ENCODE measurements around the gene NINL.
"Not testable (repeated sequence)": the region's sequence is repeated elsewhere in the genome, so short reads cannot be mapped to it uniquely, and the experiment has no call there.

Gene NINL

DNA sequence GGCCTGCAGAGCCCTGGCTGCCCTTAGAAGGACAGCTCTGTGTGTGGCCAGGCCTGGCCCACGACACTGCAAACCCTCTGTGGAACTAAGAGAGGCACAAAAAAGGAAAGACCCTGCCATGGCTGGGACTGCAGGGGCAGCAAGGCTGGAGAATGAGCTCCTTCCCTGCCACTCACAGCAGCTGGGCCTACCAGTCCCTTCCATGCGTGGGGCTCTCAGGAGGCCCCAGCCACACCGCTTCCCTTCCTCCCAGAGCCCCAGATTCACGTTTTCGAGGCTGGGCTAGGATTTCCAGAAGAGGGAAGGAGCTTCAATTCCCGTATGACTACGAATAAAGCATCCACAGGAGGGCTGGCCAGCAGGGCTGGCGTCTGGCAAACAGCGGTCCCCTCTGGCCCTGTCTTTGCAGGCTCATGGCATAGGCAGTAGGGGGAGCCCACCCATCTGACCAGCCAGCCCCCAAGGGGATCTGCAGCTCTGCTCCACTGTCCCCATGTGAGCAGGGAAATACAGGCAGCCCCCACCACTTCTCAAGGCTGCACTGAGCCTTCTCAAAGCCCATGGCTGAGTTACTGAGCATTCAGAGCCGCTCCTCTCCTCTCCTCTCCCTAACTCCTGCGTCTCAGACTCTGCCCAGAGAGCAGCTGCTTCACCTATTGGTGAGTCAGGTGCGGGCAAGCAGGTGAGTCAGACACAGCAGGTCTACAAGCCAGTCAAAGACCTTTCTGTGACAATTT lies 53.1 kb downstream of the NINL start:
- DNase-seq, result no peak

DNA sequence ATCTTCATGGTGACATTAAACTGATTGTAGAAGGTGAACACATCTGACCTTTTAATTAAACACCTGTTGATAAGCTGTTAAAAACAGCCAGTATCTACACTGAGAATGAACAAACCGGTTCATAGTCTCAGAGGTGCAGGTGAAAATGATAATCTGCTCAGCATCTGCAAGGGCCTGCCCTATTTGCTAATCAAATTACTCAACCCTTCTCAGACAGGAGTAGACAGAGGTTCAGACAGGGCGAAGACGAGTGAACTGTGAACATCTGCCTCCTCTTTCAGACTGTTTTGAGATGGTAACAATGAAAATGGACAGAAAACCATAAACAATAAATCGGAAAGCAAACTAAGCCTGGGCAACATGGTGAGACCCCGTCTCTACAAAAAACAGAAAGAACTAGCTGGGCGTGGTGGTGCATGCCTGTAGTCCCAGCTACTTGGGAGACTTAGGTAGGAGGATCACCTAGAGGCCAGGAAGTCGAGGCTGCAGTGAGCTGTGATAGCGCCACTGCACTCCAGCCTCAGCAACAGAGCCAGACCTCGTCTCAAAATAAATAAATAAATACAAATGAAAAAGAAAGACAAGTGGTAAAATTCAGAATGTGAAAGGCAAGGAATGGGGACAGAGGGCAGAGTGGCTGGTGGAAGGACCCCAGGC lies 55.9 kb downstream of the NINL start:
- DNase-seq, result no peak

DNA sequence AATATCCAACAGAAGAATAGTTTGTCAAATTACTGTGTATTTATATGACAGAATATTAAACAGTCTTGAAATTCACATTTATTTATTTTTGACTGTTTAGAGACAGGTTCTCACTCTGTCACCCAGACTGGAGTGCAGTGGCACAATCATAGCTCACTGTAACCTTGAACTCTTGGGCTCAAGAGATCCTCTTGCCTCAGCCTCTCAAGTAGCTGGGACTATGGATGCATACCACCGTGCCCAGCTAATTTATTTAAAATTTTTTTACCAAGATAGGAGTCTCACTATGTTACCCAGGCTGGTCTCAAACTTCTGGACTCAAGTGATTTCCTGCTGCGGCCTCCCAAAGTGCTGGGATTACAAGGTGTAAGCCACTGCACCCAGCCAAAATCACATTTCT lies 57.4 kb downstream of the NINL start:
- no peak for DNase-seq

DNA sequence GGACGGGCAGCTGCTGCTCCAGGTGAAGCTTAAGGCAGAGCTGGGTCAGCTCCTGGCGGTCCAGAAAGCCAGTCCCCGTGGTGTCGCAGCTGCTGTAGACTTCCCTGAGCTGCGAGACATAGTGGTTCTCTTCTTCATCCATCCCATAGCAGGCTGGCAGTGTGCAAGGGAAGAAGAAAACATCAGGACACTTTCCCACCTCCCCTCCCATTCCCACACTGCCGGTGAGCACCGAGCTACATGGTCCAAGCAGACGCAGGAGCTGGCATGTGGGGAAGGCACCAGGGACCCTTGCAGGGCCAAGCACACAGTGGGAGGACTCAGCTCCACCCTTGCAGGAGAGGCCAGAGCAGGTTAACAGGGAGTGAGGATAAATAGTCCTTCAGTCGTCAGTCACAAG lies 58.9 kb downstream of the NINL start:
- DNase-seq, result no peak

DNA sequence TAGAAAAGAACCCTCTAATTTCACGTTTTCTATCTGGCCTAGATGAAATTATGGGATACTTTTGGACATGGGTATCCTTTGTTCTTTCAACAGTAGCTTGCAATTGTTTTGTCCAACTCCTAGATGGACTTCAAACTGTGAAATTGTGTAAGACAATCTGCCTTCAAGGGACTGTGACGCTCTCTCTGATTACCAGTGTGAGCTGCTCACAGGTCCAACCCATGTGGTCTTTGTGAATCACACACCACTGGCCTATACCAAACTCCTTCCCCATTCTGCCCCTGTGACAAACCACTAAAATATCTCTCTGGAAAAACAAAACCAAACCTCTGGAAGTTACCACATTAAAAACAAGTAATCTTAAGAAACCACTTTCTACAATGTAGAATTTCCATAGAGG lies 59.5 kb downstream of the NINL start:
- DNase-seq, result no peak

DNA sequence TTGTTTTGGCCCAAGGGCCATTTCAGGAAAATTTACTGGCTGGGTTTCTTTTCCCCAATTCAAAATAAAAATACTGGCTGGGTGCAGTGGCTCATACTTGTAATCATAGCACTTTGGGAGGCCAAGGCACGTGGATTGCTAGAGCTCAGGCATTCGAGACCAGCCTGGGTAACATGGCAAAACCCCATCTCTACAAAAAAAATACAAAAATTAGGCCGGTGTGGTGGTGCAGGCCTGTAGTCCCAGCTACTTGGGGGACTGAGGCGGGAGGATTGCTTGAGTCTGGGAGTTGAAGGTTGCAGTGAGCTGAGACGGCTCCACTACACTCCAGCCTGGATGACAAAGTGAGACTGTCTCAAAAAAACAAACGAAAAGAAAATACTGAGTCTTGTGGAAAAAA lies 60.0 kb downstream of the NINL start:
- no peak for DNase-seq

DNA sequence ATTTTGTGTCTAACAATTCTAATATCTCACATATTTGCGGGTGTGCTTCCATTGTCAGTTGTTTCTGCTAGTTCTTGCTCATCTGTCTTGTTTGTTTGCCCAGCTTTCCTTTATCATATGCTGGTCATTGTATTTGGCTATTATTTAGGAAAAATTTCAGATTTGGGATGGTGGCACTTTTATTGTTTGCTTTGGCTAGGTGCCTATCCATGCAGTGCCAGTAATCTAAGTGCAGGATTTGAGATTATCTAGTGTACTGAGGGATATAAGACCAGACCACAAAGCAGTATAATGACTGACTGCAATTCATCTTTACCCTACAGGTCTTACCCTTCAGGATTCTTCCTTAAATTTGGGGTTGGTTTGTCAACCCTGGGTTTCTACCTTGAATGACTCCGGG lies 63.9 kb downstream of the NINL start:
- no peak for DNase-seq

DNA sequence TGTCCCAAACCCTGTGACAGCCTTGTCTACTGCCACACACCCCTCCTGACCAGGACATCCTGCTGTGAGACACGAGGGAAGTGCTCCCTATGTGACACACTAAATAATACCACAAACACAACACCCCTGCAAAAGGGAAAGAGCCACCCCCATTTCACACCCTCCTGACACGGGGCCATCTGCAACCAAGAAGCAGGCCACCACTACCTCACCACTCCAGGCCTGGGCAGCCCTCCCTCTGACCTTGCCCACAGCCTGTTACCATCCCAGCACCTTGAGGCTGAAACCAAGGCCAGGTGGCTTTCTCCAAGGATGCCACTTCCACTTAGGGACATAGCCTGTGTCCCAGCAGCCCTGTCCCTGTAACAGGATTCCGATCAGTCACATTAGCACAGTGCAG lies 68.2 kb downstream of the NINL start:
- no peak for DNase-seq

DNA sequence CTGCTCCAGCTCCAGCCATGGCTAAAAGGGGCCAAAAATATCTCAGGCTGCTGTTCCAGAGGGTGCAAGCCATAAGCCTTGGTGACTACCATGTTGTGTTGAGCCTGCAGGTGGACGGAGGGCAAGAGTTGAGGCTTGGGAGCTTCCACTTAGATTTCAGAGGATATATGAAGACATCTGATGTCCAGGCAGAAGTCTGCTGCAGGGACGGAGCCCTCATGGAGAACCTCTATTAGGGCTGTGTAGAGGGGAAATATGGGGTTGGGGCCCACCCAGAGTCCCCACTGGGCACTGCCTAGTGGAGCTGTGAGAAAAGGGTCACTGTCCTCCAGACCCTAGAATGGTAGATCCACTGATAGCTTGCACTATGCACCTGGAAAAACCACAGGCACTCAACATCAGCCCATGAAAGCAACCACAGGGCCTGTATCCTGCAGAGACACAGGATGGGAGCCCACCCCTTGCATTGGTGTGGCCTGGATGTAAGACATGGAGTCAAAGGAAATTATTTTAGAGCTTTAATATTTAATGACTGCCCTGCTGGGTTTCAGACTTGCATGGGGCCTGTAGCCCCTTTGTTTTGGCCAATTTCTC lies 70.5 kb downstream of the NINL start:
- DNase-seq, result no peak

DNA sequence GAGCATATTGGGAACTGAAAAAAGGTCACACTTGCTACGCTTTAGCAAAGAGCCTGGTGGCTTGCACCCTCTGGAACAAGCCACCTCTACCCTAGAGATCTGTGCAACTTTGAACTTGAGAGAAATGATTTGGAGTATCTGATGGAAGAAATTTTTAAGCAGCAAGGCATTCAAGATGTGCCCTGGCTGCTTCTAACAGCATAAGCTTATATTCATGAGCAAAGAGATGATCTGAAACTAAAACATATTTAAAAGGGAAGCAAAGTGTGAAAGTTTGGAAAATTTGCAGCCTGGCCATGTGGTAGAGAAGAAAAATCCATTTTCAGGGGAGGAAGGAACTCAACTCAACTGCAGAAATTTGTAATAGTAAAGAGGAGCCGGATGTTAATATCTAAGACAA lies 71.1 kb downstream of the NINL start:
- no peak for DNase-seq

DNA sequence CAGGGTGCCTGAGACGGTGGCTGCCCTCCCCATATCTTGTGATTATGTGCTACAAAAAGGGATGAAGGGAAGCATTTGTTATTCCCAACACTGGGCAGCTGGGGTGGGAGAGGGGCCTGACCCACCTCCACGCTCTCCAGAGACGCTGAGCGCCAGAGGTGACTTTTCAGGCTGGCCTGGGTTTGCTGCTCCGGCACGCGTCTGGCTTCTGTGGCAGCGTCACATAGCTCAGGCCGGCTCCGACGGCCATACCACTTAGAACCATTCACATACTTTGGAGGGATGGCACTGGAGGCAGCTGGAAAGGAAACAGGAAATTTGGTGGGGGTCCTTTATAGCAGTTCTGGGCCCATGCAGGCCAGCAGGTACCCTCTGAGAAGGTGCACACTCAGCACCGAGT lies 72.6 kb downstream of the NINL start:
- no peak for DNase-seq

DNA sequence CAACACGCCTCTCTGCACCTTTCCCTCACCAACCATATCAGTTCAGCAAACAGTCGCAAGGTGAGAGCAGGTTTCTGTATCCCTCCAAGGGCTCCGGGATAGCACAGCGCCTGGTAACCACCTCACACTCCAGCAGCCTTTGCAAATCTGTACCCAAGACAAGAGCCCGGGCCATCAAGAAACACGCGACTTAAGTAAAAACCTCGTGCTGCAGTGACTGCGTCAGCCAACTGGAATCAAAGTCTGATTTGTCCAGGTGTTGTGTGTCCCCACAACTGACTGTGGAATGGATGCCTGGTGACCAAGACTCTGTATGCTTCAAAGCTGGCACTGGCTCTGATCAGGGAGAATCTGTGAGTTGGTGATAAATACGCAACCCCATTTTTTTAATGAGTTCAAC lies 74.1 kb downstream of the NINL start:
- DNase-seq, result no peak

DNA sequence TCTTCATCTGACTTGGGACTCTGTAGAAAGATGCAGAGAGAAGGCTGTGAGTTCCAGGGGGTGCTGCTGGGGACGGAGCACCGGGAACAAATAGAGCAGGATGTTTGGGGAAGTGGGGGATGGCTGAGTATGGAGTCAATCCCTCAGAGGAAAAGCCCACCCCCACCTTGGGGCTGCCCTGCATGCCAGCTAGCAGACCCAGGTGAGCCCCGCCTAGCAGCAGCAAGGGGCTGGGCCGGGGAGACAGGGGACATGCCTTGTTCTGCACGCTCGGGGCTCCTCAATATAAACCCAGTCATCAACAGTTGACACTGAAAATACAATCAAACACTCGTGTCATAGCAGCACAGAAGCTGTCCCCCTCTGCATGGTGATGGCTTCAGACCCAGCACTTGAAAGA lies 74.6 kb downstream of the NINL start:
- DNase-seq, result no peak

DNA sequence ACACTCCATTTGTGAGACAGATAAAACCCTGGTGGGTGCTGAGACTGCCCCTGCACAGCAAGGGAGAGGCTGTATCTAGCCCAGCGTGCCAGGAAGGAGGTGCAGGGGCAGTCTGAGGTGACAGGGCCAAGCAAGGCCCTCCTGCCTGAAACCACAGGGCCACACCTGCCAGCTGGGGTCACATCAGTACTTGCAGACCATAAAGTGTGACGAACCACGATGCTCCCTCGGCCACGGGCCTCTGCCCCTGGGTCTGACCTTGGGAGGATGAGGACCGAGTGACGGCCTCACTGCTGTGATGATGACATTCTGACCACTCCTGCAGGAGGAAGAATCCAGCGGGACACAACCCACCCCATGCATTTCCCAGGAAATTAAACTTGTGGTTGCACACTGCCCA lies 75.1 kb downstream of the NINL start:
- DNase-seq, result no peak

DNA sequence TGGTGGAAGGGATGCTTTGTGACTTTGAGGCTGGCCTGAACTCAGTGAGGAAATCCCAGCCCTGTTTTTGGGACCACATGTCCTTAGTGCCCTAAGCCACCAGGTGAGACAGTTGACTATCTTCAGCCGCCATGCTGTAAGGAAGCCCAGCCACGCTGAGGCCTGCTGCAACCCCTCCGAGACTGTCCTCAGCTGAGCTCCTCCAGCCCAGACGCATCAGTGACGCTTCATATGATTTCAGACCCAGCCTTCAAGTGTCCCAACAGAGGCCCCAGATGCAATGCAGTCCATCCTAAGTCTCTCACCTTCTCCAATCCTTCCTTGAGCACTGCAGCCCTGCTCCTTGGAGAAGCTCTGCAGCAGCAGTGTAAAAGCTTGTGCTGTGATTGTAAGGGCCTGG lies 76.2 kb downstream of the NINL start:
- DNase-seq, result no peak

DNA sequence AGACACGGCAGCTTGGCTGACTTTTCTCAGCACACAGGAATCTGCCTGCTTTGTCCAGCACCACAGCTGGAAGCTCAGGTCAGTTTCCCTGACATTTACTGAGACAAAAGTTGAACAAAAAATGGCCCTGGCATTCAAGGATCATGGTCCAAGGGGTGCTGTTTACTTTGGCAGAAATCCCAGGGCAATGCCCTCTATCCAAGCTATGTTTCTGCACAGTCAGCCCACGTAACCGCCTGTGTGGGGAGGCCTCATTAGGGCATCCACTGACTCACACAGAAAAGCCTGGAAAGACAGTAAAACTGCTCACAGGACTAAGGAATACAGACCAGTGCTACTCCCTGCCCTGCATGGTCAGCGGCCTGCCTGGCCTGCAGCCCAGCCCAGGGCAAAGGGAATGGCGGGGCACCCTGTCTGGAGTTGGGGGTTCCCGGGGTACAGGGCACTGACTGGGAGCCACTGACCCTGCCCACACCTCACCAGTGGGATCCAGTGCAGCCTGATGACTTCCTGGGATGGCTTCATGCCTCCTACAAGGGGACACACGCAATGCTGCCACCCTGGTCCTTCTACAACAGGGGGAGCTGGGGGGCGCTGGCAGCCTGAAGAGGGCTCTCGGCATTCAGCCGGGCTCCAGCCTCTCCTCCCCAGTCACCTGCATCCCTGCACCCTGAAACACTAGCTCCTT lies 77.1 kb downstream of the NINL start:
- no peak for DNase-seq

DNA sequence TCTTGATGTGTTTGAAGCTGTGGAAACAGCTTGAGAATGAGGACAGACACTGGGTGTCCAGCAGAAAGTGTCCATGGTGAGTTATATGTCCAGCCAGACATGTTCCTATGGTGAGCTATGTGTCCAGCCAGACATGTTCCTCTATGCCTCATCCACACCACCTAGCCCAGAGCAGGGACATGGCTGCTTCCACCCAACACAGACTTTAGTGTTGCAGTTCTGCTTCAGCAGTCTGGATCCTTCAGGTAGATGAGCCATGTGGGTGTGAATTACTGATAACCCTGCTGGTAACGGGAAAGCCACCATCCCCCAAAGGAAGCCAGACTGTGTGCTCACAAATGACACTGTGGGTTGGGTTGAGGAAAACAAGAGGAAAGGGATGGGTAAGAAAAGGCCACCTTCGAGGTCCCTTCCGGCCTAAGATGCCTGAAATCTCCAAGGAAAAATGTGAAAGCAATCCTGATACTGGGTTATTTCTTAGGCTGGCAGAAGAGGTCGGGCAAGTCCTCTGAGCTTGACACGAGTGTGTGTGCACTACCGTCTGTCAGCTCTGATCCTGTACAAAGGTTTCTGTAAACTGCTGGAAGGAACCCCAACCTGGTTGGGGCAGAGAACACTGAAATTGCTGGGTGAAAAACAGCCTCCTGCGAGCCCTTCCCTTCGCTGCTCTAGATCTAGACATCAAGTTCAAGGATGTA lies 77.8 kb downstream of the NINL start:
- no peak for DNase-seq

DNA sequence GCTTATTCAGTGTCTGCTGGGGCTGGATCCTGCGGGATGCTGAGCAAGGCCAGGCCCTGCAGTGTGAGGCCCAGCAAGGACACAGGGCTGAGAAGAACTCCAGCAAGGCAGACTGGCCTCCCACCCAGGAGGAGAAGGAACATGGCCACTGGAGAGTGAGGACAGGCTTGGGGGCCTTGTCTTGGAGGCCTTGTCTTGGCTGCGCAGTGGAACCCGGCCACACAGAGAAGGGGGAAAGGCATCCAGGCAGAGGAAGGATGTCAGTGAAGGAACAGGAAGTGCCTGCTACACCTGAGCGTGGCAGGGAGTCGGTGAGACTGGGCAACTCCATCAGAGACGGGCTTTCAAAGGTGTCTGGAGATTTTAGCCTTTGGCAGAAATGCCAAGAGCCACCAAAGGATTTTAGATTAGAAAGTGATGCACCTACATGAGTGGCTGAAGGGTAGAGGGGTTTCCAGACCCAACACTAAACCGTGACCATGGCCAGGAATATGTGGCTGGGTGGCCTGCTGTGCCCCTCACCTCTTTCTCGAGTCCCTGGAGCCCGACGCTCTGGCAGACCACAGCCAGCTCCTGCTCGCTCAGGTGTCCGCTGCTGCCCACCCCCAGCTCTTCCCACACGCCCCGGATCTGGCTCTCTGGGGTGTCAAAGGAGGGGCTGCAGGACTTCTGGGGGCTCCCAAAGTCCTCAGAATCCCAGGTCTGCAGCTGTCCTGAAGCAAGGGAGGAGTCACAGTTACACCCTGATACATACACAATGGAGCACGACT lies 80.8 kb downstream of the NINL start:
- no peak for DNase-seq

DNA sequence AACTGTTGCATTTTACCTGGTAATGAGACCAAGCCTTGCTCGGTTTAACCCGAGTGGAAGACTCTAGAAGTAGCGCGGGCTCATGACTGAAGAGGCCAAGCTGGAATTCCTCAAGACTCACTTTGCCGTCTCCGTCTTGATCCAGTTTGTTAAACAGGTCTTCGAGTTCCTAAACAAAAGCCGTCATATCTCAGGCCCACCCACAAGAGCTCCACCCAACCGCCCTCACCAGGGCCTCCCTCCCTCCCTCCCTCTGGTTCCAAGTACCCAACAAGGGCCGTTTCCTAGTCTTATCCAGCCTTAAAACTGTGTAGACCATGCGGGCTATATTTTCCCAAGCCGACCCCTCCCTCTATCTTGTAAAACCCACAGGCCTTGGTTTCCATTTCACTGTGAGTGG lies 81.4 kb downstream of the NINL start:
- DNase-seq, result no peak

DNA sequence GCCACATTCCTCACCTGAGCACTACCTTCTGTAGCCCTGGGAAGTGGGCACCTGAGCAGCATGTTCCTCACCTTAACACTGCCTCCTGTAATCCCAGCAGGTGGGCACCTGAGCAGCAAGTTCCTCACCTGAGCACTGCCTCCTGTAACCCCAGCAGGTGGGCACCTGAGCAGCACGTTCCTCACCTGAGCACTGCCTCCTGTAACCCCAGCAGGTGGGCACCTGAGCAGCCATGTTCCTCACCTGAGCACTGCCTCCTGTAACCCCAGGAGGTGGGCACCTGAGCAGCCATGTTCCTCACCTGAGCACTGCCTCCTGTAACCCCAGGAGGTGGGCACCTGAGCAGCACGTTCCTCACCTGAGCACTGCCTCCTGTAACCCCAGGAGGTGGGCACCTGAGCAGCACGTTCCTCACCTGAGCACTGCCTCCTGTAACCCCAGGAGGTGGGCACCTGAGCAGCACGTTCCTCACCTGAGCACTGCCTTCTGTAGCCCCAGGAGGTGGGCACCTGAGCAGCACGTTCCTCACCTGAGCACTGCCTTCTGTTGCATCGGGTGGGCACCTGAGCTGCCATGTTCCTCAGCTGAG lies 82.2 kb downstream of the NINL start:
- DNase-seq, result not testable (repeated sequence)

DNA sequence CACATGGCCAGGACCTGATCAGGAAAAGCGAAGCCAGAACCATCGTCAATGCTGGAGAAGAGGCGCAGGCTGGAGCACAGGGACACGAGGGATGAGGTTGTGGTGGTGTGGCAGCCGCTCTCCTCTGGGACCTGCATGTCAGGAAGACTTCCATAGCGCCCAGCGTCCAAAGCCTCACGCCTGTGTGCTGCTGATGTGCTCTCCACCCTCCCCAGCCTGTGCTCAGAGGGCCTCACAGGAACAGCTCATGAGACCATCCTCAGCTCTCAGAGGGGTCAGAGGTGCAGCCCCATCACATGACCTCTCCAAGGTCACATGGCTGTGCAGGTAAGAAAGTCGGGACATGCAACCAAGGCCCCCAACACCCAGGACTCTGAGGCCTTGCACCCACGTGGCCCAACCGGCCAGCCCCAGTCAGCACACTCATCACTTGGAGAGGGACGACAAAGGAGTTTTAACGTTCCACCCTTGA lies 84.4 kb downstream of the NINL start:
- no peak for DNase-seq

DNA sequence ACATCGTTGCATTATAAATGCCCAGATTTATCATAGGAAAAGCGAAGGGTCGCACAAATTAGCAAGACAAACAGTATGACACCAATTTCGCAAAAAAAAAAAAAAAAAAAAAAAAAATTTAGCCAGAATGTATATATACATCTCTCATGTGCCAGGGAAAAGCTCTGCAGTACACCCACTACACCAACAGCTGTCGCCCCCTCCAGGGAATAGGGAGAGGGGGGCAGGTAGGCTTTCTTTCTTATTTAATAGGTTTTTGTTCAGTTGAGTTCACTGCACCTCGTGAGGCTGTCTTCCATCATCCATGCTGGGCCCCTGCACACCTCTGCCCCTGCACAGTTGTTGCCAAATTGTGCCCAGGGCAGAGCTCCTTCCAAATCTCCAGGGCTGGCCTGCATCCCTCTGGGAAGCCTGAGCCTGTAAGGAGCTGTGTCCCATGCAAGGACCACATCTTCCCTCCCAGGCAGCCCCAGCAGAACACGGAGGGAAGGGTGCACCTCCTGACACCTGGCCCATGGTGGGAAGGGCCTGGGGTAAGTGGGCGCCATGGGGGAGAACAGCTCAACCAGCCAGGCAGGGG lies 85.4 kb downstream of the NINL start:
- no peak for DNase-seq
